Measurements from ENCODE around the gene TEX13B. TPM values are rescaled to one million over a fixed set of nuclear protein-coding genes. Genes with fewer than 3 reads are reported as not detected.
A peak's percentile ranks its signal among the peaks of the same experiment; 100 is the strongest.

The TEX13B gene
- total and polyA plus RNA-seq, 7 experiments from 2014 or later: not detected

- ChIA-PET CTCF (interaction anchor here (3.0 kb wide), 1 partner anchor 48 kb away, joined by 20 read pairs; no protein-coding TSS in a partner anchor), POLR2A (interaction anchor here (0.6 to 0.9 kb wide), 4 partner anchors 36 to 52 kb away, joined by 3 read pairs; no protein-coding TSS in a partner anchor)
- ATAC-seq: no peak
These were observed 40.4 kb upstream of the TEX13B start for GRCh38 chrX:108022491-108023089.

DNA sequence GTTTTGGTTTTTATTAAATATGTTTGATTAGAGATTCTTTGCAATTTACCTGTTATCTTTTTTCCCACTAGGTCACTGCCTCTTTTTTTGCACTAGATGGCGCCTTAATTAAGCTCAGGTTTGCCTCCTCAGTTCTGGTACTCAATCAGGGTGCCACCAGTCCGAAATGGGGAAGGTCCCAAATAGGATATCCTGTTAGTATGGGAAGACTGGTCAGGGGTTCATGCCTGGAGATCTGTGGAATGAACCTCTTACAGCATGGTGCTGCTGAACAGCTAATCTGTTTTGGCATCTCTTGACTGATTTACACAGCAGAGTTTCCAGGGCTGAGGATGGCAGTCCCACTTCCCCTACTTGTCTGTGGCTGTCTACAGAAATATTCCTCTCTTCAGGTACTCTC is 38.5 kb upstream of the TEX13B start:
- Histone ChIP-seq H3K27ac (ENCODE audit: low read depth, low read length) (peak overlapping the region; percentile 82), H3K9me3 (ENCODE audit: control insufficient read depth in 2 of 3, low read length in 3 of 3) (no peaks in the 10 kb centered on the region), H3K4me1 (ENCODE audit: control insufficient read depth in 2 of 2, insufficient read depth in 2 of 2, low read length in 2 of 2) (peaks cover 26 to 38% of the 10 kb centered on the region in 2 donors), H3K27me3 (ENCODE audit: control insufficient read depth in 2 of 2, insufficient read depth in 2 of 2, low read length in 2 of 2) (no peaks in the 10 kb centered on the region), H3K4me3 (ENCODE audit: low read length) (peak overlapping the region; percentile 24), H3K36me3 (ENCODE audit: control insufficient read depth in 2 of 3, insufficient read depth in 3 of 3, low read length in 3 of 3) (no peaks in the 10 kb centered on the region)
- peak in 7 of 9 donors; percentile 10 to 41 (median 29) for DNase-seq
- Mint-ChIP-seq H3K4me1 (peaks cover 21 to 88% (median 79%) of the 10 kb centered on the region in 7 donors), H3K27me3 (no peaks in the 10 kb centered on the region), H3K9me3 (peaks cover 0 to 4% (median 2%) of the 10 kb centered on the region in 11 donors), H3K4me3 (peak overlapping the region; percentile 73 to 95 (median 88)), H3K27ac (peak overlapping the region in 8 of 9 donors; percentile 88 to 97 (median 96)), H3K36me3 (peaks cover 0 to 2% (median 0%) of the 10 kb centered on the region in 5 donors)
- intact Hi-C loops (cut with micrococcal nuclease): loop anchor here (1.0 to 5.0 kb wide), 2 partner anchors 52 to 1517 kb away; partner anchors contain the start of gene NXT2 (in 1 of the 2)
- ATAC-seq: no peak
- ChIA-PET CTCF (interaction anchor here (0.9 to 3.0 kb wide), 9 partner anchors 19 to 244 kb away, joined by 3 to 20 read pairs (median 4); partner anchors contain the start of genes ATG4A, PSMD10 and TSC22D3), POLR2A (interaction anchor here (0.7 to 1.7 kb wide), 6 partner anchors 13 to 392 kb away, joined by 3 to 8 read pairs (median 3); partner anchors contain the start of gene PRPS1)

More at GRCh38 chrX:108022491-108023089, 40.4 kb upstream of the TEX13B start:
- Histone ChIP-seq H3K27ac (ENCODE audit: low read depth, low read length) (no peak overlapping the region), H3K27me3 (ENCODE audit: control insufficient read depth in 2 of 2, insufficient read depth in 2 of 2, low read length in 2 of 2) (no peaks in the 10 kb centered on the region), H3K4me1 (ENCODE audit: control insufficient read depth in 2 of 2, insufficient read depth in 2 of 2, low read length in 2 of 2) (peaks cover 26 to 41% of the 10 kb centered on the region in 2 donors), H3K4me3 (ENCODE audit: low read length) (no peak overlapping the region), H3K36me3 (ENCODE audit: control insufficient read depth in 2 of 3, insufficient read depth in 3 of 3, low read length in 3 of 3) (no peaks in the 10 kb centered on the region), H3K9me3 (ENCODE audit: control insufficient read depth in 2 of 3, low read length in 3 of 3) (no peaks in the 10 kb centered on the region)
- Mint-ChIP-seq H3K36me3 (peaks cover 0 to 3% (median 0%) of the 10 kb centered on the region in 5 donors), H3K27ac (peak overlapping the region in 7 of 9 donors; percentile 22 to 95 (median 44)), H3K9me3 (peaks cover 0 to under 1% (median 0%) of the 10 kb centered on the region in 11 donors), H3K4me3 (peak overlapping the region in 9 of 10 donors; percentile 13 to 91 (median 62)), H3K27me3 (no peaks in the 10 kb centered on the region), H3K4me1 (peaks cover 23 to 85% (median 78%) of the 10 kb centered on the region in 7 donors)
- intact Hi-C loops (cut with micrococcal nuclease): loop anchor here in 1 of 2 donors (5.0 kb wide), 1 partner anchor 1515 kb away; the partner anchor contains the start of gene NXT2
- DNase-seq: no peak

GRCh38 chrX:108019382-108019875 is 37.3 kb upstream of the TEX13B start:
- H3K4me3 Mint-ChIP-seq: peak overlapping the region; percentile 82 to 95 (median 88)
- intact Hi-C loops (cut with micrococcal nuclease): loop anchor here (2.0 to 5.0 kb wide), 4 partner anchors 41 to 392 kb away; partner anchors contain the start of genes ATG4A (in 1 of the 2), MID2 (in 1 of the 2), PRPS1 (in 1 of the 2) and PSMD10 (in 1 of the 2)
- Histone ChIP-seq H3K27ac (ENCODE audit: low read depth, low read length) (peak overlapping the region; percentile 82), H3K4me1 (ENCODE audit: control insufficient read depth in 2 of 2, insufficient read depth in 2 of 2, low read length in 2 of 2) (peaks cover 26 to 38% of the 10 kb centered on the region in 2 donors), H3K27me3 (ENCODE audit: control insufficient read depth in 2 of 2, insufficient read depth in 2 of 2, low read length in 2 of 2) (no peaks in the 10 kb centered on the region), H3K4me3 (ENCODE audit: low read length) (peak overlapping the region; percentile 64), H3K36me3 (ENCODE audit: control insufficient read depth in 2 of 3, insufficient read depth in 3 of 3, low read length in 3 of 3) (no peaks in the 10 kb centered on the region), H3K9me3 (ENCODE audit: control insufficient read depth in 2 of 3, low read length in 3 of 3) (no peaks in the 10 kb centered on the region)
- peaks cover 0 to under 1% (median 0%) of the 10 kb centered on the region in 5 donors for H3K27me3 Mint-ChIP-seq
- peaks cover 0 to 9% (median 2%) of the 10 kb centered on the region in 11 donors for H3K9me3 Mint-ChIP-seq
- peaks cover 18 to 85% (median 70%) of the 10 kb centered on the region in 7 donors for H3K4me1 Mint-ChIP-seq
- ChIA-PET CTCF (interaction anchor here (1.5 to 2.4 kb wide), 2 partner anchors 48 to 54 kb away, joined by 3 to 11 read pairs; no protein-coding TSS in a partner anchor), POLR2A (interaction anchor here (0.9 to 1.8 kb wide), 2 partner anchors 17 to 51 kb away, joined by 4 to 5 read pairs; no protein-coding TSS in a partner anchor)
- H3K36me3 Mint-ChIP-seq: peaks cover 0 to 2% (median 0%) of the 10 kb centered on the region in 5 donors
- H3K27ac Mint-ChIP-seq: peak overlapping the region; percentile 85 to 97 (median 95)
- ATAC-seq (peak; percentile 25), DNase-seq (peak in 6 of 9 donors; percentile 9 to 37 (median 34))

DNA sequence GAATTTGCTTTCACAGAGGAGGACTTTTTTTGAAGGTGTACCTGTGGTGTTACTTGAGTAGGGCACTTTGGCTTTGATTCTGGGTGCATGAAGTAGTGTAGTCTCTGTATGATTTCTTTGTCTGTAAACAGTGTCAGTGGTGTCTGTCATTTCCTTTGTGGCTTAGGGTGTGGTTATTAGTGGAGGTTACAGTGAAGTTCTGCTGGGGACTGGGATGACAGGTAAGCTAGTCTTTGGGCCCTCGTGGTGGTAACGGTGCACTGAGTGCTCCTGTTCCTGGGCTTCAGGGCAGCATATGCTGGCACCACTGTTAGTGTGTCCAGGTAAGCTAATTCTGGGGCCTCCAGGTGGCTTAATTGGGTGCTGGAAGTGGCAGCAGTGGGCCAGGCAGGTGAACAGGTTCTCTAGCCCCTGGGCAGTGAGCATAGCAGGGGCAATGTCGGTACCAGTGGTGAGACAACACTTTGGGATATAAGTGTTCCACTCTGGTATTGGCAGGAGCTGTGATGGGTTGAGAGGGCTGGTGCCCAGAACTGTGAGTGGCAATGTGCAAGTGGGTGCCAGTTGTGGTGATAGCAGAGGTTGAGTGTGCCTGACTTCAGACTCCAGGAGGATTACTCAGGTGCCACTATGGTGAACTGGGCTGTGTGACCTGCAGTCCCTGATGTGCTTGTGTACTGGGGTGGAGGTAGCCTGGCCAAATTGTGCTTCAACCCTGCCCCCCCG is 36.6 kb upstream of the TEX13B start:
- peaks cover 15 to 80% (median 65%) of the 10 kb centered on the region in 7 donors for H3K4me1 Mint-ChIP-seq
- H3K4me3 Mint-ChIP-seq: peak overlapping the region; percentile 82 to 95 (median 88)
- POLR2A ChIA-PET: interaction anchor here (0.6 to 1.8 kb wide), 4 partner anchors 16 to 340 kb away, joined by 3 to 5 read pairs (median 4); no protein-coding TSS in a partner anchor
- H3K4me3 ChIP-seq (ENCODE audit: low read length): peak overlapping the region; percentile 64
- H3K27me3 ChIP-seq (ENCODE audit: control insufficient read depth in 2 of 2, insufficient read depth in 2 of 2, low read length in 2 of 2): no peaks in the 10 kb centered on the region
- DNase-seq (peak in 7 of 9 donors; percentile 65 to 87 (median 82)), ATAC-seq (peak; percentile 96)
- no peaks in the 10 kb centered on the region for H3K9me3 ChIP-seq (ENCODE audit: control insufficient read depth in 2 of 3, low read length in 3 of 3)
- CTCF ChIA-PET: interaction anchor here (0.7 kb wide), 2 partner anchors 17 to 52 kb away, joined by 3 to 5 read pairs; no protein-coding TSS in a partner anchor
- intact Hi-C loops (cut with micrococcal nuclease): loop anchor here (1.0 to 5.0 kb wide), 7 partner anchors 18 to 392 kb away; partner anchors contain the start of genes ATG4A (in 2 of the 2), PSMD10 (in 2 of the 2), MID2 (in 1 of the 2) and PRPS1 (in 1 of the 2)
- H3K27me3 Mint-ChIP-seq: peaks cover 0 to 3% (median 0%) of the 10 kb centered on the region in 5 donors
- peaks cover 0 to 3% (median 0%) of the 10 kb centered on the region in 5 donors for H3K36me3 Mint-ChIP-seq
- no peaks in the 10 kb centered on the region for H3K36me3 ChIP-seq (ENCODE audit: control insufficient read depth in 2 of 3, insufficient read depth in 3 of 3, low read length in 3 of 3)
- peaks cover 0 to 15% (median 6%) of the 10 kb centered on the region in 11 donors for H3K9me3 Mint-ChIP-seq
- peak overlapping the region; percentile 82 for H3K27ac ChIP-seq (ENCODE audit: low read depth, low read length)
- peak overlapping the region; percentile 85 to 97 (median 95) for H3K27ac Mint-ChIP-seq
- H3K4me1 ChIP-seq (ENCODE audit: control insufficient read depth in 2 of 2, insufficient read depth in 2 of 2, low read length in 2 of 2): peaks cover 26 to 38% of the 10 kb centered on the region in 2 donors

DNA sequence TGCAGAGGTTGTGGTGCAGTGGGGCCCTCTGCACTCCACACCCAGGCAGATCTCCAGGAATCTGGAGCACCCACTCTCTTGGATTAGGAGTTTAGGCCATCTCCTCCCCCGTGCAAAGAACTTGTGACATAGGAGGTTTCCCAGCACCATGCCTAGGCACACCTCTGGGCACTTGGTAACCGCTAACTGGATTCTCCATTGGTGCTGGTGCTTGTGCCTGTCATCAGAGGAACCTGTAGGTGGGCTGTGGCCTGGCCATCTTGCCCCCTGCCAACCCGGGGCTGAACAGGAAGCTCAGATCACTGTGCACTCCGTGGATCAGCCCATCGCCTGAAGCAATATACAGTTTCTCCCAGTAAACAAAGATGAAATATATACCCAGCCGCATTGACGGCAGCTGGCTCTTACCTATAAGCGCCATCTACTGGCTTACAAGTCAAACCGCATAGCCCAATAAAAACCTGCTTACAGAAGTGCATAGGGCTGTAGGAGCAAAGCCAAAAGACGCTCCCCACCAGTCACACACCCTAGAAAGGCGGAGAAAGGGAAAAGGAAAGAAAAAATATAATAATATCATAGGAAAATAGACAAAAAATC is 19.1 kb upstream of the TEX13B start:
- Mint-ChIP-seq H3K9me3 (peaks cover 0 to 8% (median 4%) of the 10 kb centered on the region in 11 donors), H3K27ac (peak overlapping the region in 4 of 9 donors; percentile 0 to 77 (median 44)), H3K4me3 (peak overlapping the region in 4 of 10 donors; percentile 8 to 38 (median 29)), H3K27me3 (peaks cover 0 to 16% (median 0%) of the 10 kb centered on the region in 5 donors), H3K36me3 (peaks cover 0 to 7% (median 0%) of the 10 kb centered on the region in 5 donors), H3K4me1 (peaks cover 0 to 8% (median 6%) of the 10 kb centered on the region in 7 donors)
- Histone ChIP-seq H3K27ac (ENCODE audit: low read depth, low read length) (no peak overlapping the region), H3K36me3 (ENCODE audit: control insufficient read depth in 2 of 3, insufficient read depth in 3 of 3, low read length in 3 of 3) (no peaks in the 10 kb centered on the region), H3K4me1 (ENCODE audit: control insufficient read depth in 2 of 2, insufficient read depth in 2 of 2, low read length in 2 of 2) (no peaks in the 10 kb centered on the region), H3K4me3 (ENCODE audit: low read length) (no peak overlapping the region), H3K9me3 (ENCODE audit: control insufficient read depth in 2 of 3, low read length in 3 of 3) (no peaks in the 10 kb centered on the region), H3K27me3 (ENCODE audit: control insufficient read depth in 2 of 2, insufficient read depth in 2 of 2, low read length in 2 of 2) (no peaks in the 10 kb centered on the region)
- DNase-seq: peak in 7 of 9 donors; percentile 36 to 63 (median 49)
- CTCF ChIA-PET: interaction anchor here (0.6 to 1.0 kb wide), 2 partner anchors 20 to 1597 kb away, joined by 3 to 4 read pairs; no protein-coding TSS in a partner anchor
- POLR2A ChIA-PET: interaction anchor here (0.7 to 0.8 kb wide), 2 partner anchors 15 to 93 kb away, joined by 3 read pairs; no protein-coding TSS in a partner anchor
- peak; percentile 88 for ATAC-seq
- intact Hi-C loops (cut with micrococcal nuclease): loop anchor here in 1 of 2 donors (1.0 to 5.0 kb wide), 2 partner anchors 17 to 464 kb away; no protein-coding TSS in a partner anchor

Measured in naive thymus-derived CD4-positive, alpha-beta T cell (primary cell).